ENCODE data around the gene SPOUT1.

- TF ChIP-seq CTCF (IDR thresholded peaks at IDR 0.05; ENCODE audit: low read depth, low read length) (no peak), POLR2A (IDR thresholded peaks at IDR 0.05; ENCODE audit: extremely low read depth, insufficient read length) (no peak), MYC (IDR thresholded peaks at IDR 0.05; ENCODE audit: low read depth, low read length) (no peak)
These were observed 3.5 kb downstream of the SPOUT1 start for GRCh38 chr9:128825923-128826700.

Data from NB4 (cell line).